ENCODE results near the gene SLC16A7.
"Not testable (repeated sequence)": the region's sequence is repeated elsewhere in the genome, so short reads cannot be mapped to it uniquely, and the experiment has no call there.

The SLC16A7 gene, protein sequence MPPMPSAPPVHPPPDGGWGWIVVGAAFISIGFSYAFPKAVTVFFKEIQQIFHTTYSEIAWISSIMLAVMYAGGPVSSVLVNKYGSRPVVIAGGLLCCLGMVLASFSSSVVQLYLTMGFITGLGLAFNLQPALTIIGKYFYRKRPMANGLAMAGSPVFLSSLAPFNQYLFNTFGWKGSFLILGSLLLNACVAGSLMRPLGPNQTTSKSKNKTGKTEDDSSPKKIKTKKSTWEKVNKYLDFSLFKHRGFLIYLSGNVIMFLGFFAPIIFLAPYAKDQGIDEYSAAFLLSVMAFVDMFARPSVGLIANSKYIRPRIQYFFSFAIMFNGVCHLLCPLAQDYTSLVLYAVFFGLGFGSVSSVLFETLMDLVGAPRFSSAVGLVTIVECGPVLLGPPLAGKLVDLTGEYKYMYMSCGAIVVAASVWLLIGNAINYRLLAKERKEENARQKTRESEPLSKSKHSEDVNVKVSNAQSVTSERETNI

DNA sequence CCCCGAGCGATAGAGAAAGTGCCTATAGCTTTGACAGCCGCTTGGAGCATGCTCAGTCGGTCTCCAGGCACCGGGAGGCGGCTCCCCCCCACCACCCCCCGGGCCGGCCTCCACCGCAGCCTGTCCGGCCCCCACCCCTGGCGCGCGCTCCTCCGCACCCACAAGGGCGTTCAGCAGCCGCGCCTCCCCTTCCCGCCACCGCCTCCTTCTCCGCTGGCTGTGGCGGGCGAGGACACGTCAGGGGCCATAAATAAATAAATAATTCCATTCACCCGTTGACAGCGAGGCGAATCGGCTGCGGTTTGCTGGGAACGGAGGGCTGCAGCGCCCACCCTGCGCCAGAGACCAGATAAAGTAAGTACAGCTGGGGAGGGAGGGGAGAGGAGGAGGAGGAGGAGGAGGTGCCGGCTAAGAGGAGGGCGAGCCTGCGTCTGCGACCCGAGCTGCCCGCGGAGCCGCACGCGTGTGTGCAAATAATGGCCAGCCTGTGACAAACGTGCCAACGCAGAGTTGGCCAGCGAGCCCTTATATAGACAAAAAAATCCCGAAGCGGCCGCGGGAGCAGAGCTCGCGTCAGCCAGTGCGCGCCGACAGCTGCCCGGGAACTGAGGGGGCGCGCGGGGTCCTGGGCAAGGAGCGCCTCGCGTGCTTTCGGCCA is at the start of gene SLC16A7:
TSS of gene SLC16A7 (plus strand) at position 147 of the 658 bp plus-strand sequence. CDS start 108,773 bp downstream, outside the sequence.
- peak; percentile 97 for DNase-seq

- DNase-seq, result no peak
Observed at GRCh38 chr12:59548930-59549329, 46.9 kb upstream of the SLC16A7 start.

GRCh38 chr12:59559696-59560095 is 36.1 kb upstream of the SLC16A7 start:
- no peak for DNase-seq

GRCh38 chr12:59570145-59570544 is 25.7 kb upstream of the SLC16A7 start:
- DNase-seq, result peak; percentile 46

GRCh38 chr12:59574406-59574805 is 21.4 kb upstream of the SLC16A7 start:
- no peak for DNase-seq

- DNase-seq, result no peak
Observed at GRCh38 chr12:59575826-59576225, 20.0 kb upstream of the SLC16A7 start.

- no peak for DNase-seq
Observed at GRCh38 chr12:59578254-59578653, 17.6 kb upstream of the SLC16A7 start.

DNA sequence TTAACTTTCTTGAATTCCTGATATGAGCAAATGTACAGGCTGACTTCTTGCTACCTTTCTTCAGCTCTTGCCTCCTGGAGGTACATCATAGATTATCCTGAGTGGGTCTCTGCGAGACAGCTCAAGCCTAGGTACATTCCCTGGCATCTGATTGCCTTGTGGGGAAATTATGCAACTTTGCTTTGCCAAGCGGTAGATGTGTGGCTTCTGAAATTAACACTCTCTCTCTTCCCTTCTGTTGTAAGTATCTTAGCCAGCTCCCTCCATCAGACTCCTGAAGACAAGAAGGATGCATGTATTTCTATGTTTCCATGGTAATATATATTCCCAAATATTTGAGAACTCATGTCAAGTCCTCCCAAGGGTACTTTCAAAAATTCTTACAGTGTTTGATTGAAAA is 16.2 kb upstream of the SLC16A7 start:
- no peak for DNase-seq

DNA sequence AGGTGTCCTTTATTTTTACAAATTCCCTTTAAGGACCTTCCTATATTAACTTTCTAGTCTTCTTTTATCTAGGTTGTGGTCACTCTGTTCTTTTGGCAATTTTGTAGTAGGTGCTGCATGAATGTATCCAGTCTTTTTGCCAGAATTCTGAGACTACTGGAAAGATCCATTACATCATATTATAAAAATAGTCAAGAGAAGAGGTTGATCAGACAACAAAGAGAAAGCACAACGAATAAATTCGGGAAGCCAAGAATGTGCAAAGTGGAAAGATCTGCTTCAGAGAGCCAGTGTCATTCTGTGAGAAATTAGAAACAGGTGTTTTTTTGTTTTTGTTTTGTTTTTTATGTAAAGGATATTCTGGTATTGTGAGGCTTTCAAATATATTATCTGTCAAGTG is 15.8 kb upstream of the SLC16A7 start:
- no peak for DNase-seq

- no peak for DNase-seq
Observed at GRCh38 chr12:59583003-59583712, 12.7 kb upstream of the SLC16A7 start.

DNA sequence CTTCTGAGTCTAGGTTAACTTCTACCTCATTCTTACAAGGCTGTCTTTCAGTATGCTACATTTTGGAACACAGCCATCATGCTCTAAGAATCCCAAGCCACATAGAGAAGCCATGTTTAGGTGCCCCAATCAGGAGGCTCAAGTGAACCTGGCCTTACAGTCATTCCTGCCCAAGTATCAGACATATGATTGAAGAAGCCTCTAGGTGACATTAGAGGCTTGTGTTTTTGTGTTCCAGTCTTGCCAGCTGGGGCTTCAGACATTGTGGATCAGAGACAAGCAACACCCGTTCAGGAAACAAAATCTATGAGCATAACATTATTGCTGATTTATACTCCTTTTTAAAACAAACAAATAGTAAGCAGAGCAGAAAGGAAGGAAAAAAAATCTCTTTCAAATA is 8.1 kb upstream of the SLC16A7 start:
- DNase-seq, result no peak

- DNase-seq, result peak; percentile 79
Observed at GRCh38 chr12:59593761-59594160, 2.1 kb upstream of the SLC16A7 start.

- DNase-seq, result no peak
Observed at GRCh38 chr12:59594943-59595500, 807 bp upstream of the SLC16A7 start.

- no peak for DNase-seq
Observed at GRCh38 chr12:59595565-59595882, 305 bp upstream of the SLC16A7 start.

- DNase-seq, result peak; percentile 97
Observed at GRCh38 chr12:59597385-59597781, 1.6 kb downstream of the SLC16A7 start.

- no peak for DNase-seq
Observed at GRCh38 chr12:59600171-59600570, 4.3 kb downstream of the SLC16A7 start.

DNA sequence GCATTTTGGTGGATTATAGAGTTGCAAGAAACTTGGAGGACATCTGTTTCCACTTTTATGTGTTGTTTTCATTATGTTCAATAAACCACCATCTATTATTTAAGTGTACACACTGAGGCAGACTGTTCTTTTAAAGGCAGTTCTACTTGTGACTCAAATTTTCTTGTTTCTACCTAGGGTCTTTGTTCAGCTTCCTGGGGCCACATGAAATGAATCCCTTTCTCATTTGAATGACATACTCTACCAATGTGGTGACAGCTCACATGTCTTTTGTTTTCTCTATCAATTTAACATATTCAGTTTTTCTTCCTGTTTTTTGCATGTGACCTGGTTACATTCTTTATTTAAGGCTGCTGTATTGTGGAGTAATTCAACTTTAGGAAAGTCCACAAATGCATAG is 7.9 kb downstream of the SLC16A7 start:
- DNase-seq, result no peak

- DNase-seq, result not testable (repeated sequence)
Observed at GRCh38 chr12:59612823-59613434, 17.1 kb downstream of the SLC16A7 start.

- DNase-seq, result no peak
Observed at GRCh38 chr12:59615392-59616165, 19.8 kb downstream of the SLC16A7 start.

- no peak for DNase-seq
Observed at GRCh38 chr12:59619461-59620240, 23.8 kb downstream of the SLC16A7 start.

GRCh38 chr12:59620326-59620725 is 24.5 kb downstream of the SLC16A7 start:
- no peak for DNase-seq
